Upper lobe of left lung (tissue), 4 donors: ENCODE measurements around the gene OTUD7B.

Experiments used
- EP300 ChIP-seq, 4 donors: sonication (generic); formaldehyde crosslinking; IDR thresholded peaks; one replicate each; pipeline ENCODE4 v1.5.1; 2017; ENCODE audit warnings: antibody characterized with exemption in 4 of 4, control low read depth in 2 of 4
- POLR2A ChIP-seq, 4 donors: fragments of 450-650 bp; IDR thresholded peaks; one replicate each; pipeline ENCODE4 v1.5.1; 2016 to 2017; ENCODE audit warnings: antibody characterized with exemption in 4 of 4, mild to moderate bottlenecking in 2 of 4
- POLR2AphosphoS5 ChIP-seq, 2 donors: sonication (generic); formaldehyde crosslinking; IDR thresholded peaks; one replicate each; pipeline ENCODE4 v1.5.1; 2017; ENCODE audit warnings: antibody characterized with exemption in 2 of 2
- TF ChIP-seq, protein P1 (sequence below), 6 experiments: fragments of 450-650 bp in 4 of 6; fragments of 200-600 bp in 2 of 6; sonication (generic) in 2 of 6; IDR thresholded peaks; one replicate each; pipeline ENCODE4 v1.5.1; 2016 to 2019; ENCODE audit warnings: antibody characterized with exemption in 6 of 6

GRCh38 chr1:149978547-149979023, 31.9 kb downstream of the OTUD7B start:
- TF ChIP-seq, protein P1, sequence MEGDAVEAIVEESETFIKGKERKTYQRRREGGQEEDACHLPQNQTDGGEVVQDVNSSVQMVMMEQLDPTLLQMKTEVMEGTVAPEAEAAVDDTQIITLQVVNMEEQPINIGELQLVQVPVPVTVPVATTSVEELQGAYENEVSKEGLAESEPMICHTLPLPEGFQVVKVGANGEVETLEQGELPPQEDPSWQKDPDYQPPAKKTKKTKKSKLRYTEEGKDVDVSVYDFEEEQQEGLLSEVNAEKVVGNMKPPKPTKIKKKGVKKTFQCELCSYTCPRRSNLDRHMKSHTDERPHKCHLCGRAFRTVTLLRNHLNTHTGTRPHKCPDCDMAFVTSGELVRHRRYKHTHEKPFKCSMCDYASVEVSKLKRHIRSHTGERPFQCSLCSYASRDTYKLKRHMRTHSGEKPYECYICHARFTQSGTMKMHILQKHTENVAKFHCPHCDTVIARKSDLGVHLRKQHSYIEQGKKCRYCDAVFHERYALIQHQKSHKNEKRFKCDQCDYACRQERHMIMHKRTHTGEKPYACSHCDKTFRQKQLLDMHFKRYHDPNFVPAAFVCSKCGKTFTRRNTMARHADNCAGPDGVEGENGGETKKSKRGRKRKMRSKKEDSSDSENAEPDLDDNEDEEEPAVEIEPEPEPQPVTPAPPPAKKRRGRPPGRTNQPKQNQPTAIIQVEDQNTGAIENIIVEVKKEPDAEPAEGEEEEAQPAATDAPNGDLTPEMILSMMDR (IDR thresholded peaks at IDR 0.05), result no peak
- TF ChIP-seq POLR2A (IDR thresholded peaks at IDR 0.05) (no peak), EP300 (IDR thresholded peaks at IDR 0.05) (no peak), POLR2AphosphoS5 (IDR thresholded peaks at IDR 0.05) (no peak)
